Measurements from ENCODE around the gene TECTA. TPM values are rescaled to one million over a fixed set of nuclear protein-coding genes. Genes with fewer than 3 reads are reported as not detected.
A peak's percentile ranks its signal among the peaks of the same experiment; 100 is the strongest.

Gene TECTA, protein sequence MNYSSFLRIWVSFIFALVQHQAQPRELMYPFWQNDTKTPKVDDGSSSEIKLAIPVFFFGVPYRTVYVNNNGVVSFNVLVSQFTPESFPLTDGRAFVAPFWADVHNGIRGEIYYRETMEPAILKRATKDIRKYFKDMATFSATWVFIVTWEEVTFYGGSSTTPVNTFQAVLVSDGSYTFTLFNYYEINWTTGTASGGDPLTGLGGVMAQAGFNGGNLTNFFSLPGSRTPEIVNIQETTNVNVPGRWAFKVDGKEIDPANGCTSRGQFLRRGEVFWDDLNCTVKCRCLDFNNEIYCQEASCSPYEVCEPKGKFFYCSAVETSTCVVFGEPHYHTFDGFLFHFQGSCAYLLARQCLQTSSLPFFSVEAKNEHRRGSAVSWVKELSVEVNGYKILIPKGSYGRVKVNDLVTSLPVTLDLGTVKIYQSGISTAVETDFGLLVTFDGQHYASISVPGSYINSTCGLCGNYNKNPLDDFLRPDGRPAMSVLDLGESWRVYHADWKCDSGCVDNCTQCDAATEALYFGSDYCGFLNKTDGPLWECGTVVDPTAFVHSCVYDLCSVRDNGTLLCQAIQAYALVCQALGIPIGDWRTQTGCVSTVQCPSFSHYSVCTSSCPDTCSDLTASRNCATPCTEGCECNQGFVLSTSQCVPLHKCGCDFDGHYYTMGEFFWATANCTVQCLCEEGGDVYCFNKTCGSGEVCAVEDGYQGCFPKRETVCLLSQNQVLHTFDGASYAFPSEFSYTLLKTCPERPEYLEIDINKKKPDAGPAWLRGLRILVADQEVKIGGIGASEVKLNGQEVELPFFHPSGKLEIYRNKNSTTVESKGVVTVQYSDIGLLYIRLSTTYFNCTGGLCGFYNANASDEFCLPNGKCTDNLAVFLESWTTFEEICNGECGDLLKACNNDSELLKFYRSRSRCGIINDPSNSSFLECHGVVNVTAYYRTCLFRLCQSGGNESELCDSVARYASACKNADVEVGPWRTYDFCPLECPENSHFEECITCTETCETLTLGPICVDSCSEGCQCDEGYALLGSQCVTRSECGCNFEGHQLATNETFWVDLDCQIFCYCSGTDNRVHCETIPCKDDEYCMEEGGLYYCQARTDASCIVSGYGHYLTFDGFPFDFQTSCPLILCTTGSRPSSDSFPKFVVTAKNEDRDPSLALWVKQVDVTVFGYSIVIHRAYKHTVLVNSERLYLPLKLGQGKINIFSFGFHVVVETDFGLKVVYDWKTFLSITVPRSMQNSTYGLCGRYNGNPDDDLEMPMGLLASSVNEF (N-terminal part only)
- under 1 TPM; 0.20 to 0.33 TPM for total RNA-seq

DNA sequence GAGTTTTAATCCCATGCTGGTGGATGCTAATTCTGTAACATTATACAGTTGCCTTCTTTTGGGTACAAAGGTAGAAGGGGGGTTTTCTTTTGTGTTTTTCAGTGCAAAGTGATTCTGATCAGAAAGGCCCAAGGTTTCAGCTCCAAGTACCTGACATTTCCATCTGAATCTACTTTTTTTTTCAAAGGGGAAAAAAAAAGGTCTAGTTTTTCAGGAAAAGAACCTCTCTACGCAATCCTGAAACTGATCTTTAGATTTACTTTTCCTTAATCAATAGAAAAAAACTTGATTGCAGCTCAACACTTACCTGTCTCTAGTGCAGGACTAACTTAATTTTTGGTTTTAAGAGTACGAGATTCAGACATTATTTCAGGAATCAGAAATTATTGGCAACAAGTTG is at the start of gene TECTA:
TECTA (plus strand) TSS at position 301 of the 400 bp plus-strand sequence. CDS start 1,423 bp downstream, outside the sequence.
- Mint-ChIP-seq H3K36me3 (no peaks in the 10 kb centered on the region), H3K9me3 (no peaks in the 10 kb centered on the region), H3K27ac (no peak within 1 kb of the TSS)
- ATAC-seq (no peak), DNase-seq (ENCODE audit: low spot score in 2 of 2) (no peak)

DNA sequence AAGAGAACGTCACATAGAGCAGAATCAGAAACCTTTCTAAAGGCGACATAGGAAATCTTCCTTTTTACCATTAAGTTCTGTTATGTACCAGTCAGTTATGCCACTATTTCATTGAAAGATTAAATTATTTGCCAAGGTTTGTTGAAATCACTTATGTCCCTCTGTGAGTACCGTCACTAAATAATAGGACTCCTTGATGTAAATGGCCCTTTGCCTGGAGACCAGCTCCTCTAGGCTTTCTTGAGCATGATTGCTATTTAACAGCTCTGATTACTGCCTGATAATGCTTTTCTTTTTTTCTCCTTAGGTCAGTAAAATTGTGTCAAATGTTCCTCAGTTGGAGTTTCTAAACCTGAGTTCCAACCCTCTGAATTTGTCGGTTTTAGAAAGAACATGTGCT is 47.8 kb upstream of the TECTA start:
- Mint-ChIP-seq H3K9me3 (no peaks in the 10 kb centered on the region), H3K27ac (no peak overlapping the region), H3K36me3 (no peaks in the 10 kb centered on the region)
- DNase-seq (ENCODE audit: low spot score in 2 of 2) (no peak), ATAC-seq (no peak)

DNA sequence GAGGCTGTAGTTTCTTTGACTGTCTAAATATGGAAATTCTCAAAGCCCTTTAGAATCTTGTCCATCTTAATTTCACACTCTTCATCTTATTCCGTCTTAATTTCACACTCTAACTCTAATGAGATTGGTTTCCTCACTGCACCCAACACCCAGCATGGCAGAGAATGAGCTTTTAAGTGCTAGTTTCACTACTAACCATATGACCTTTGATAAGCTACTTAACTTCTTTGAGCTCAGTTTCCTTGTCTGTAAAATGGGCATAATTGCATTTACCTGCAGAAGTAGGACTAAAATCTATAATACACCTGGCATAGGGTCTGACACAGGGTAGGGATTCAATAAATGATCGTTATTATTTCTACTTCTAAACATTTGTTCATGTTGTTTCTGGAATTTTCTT is 46.8 kb upstream of the TECTA start:
- Mint-ChIP-seq H3K9me3 (no peaks in the 10 kb centered on the region), H3K36me3 (no peaks in the 10 kb centered on the region), H3K27ac (no peak overlapping the region)
- no peak for DNase-seq (ENCODE audit: low spot score in 2 of 2)
- ATAC-seq: no peak

DNA sequence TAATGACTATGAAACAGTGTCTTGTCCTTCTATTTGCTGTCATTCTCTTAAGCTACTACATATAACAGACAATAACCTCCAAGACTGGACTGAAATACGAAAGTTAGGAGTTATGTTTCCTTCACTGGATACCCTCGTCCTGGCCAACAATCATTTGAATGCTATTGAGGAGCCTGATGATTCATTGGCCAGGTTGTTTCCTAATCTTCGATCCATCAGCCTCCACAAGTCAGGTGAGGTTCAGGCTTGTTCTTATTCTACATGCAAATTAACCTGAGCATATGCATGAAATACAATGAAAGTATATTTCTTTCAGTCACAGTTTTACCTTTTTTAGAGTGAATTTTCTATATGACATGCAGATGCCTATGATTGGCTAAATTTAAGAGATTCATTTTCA is 46.0 kb upstream of the TECTA start:
- no peaks in the 10 kb centered on the region for H3K36me3 Mint-ChIP-seq
- H3K27ac Mint-ChIP-seq: no peak overlapping the region
- H3K9me3 Mint-ChIP-seq: no peaks in the 10 kb centered on the region
- DNase-seq (ENCODE audit: low spot score in 2 of 2): no peak
- no peak for ATAC-seq

DNA sequence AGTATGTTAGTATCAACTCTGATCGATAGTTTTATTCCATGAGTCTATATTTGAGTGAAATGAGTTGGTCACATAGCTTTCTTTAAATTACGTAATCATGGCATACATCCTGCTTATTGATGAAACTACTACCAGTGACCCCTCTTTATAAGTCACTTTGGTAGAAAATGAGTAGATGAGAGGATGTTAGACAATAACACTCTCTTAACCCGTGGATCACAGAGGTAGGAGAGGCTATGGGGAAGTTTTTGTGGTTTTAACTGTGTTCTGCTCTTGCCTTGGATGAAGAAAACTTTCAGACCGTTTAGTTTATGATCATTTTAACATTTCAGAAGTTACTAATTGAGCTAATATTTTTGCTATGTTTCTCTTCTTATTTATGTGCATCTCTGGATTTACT is 43.1 kb upstream of the TECTA start:
- Mint-ChIP-seq H3K9me3 (no peaks in the 10 kb centered on the region), H3K36me3 (no peaks in the 10 kb centered on the region), H3K27ac (no peak overlapping the region)
- ATAC-seq (peak in 1 of 2 donors; percentile 54), DNase-seq (ENCODE audit: low spot score in 2 of 2) (no peak)

DNA sequence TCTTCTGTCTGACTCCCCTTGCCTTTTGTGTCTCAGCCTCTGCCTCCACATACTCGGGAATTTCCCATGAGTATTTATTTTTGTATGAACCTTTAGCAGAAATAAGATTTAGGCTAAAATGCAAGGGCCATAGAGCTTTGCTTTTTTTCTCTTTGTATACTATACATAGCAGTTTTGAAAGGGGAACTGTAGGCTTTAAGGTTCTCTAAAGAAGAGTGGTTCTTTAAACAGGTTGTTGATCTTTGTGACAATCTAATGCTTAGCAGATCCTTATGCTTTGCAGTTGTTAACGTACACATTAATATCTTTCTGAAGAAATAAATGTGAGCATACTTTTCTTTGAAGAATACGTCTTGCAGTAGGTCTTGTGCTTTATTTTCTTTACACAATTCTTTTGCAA is 42.1 kb upstream of the TECTA start:
- H3K36me3 Mint-ChIP-seq: no peaks in the 10 kb centered on the region
- H3K9me3 Mint-ChIP-seq: no peaks in the 10 kb centered on the region
- ATAC-seq: no peak

DNA sequence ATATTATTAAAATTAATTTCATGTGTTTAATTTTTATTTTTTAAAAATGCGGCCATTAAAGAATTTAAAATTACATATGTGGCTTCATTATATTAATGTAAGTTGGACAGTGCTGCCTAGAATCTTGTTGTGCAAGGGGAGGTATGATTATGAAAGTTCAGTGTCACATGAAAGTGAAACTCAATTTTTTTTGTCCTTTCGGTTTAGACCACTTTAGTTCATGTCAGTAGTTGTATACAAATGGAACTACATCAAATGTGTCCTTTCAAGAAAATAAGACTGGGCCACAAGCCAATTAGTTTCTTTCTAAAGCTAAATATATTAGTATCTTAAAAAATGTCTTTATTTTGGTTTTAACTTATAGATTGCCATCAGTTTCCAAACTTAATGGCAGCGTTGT is 41.4 kb upstream of the TECTA start:
- ATAC-seq: no peak
- no peaks in the 10 kb centered on the region for H3K9me3 Mint-ChIP-seq
- no peaks in the 10 kb centered on the region for H3K36me3 Mint-ChIP-seq

More for the DNA sequence above, 42.1 kb upstream of the TECTA start:
- DNase-seq (ENCODE audit: low spot score in 2 of 2): no peak
- no peak overlapping the region for H3K27ac Mint-ChIP-seq

DNA sequence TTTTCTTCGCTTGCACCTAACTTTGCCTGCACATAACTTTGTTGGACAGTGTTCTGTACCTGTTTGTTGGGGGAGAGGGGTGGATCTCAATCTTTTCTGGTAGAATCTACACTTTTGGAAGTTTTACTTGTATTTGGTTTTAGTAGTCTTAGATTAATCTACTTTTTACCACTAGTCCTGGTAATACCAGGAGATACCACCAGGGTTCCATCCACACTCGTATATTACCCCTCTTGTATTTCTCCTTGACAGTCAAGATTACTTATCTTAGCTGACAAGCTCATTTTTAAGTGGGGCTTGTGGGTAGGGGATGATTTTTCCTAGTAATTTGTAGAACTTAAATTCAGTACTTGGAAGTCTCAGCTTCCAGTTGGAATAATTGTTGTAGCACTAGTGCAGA is 37.3 kb upstream of the TECTA start:
- no peak for ATAC-seq
- Mint-ChIP-seq H3K9me3 (peaks cover 0 to under 1% of the 10 kb centered on the region in 2 donors), H3K27ac (no peak overlapping the region), H3K36me3 (peaks cover 0 to 7% of the 10 kb centered on the region in 2 donors)
- DNase-seq (ENCODE audit: low spot score in 2 of 2): no peak

More for the DNA sequence above, 41.4 kb upstream of the TECTA start:
- DNase-seq (ENCODE audit: low spot score in 2 of 2): no peak
- no peak overlapping the region for H3K27ac Mint-ChIP-seq

DNA sequence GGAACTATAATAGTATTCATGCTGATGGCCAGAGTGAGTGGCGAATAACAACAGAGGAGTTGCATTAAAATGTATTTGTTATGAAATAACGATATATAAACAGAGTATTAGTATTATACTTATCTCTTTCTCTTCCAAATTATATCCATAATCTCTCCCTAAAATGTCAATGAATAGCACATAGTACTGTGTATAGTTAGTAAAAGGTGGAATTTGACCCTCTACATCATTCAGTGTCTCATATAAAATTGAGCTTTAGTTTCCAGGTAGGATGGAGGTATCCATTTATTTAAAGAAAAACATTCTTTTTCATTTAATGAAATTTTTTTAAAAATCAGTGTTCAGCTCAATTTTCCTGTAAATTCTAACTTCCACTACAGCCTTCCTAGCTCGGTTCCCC is 34.4 kb upstream of the TECTA start:
- H3K27ac Mint-ChIP-seq: no peak overlapping the region
- H3K9me3 Mint-ChIP-seq: peaks cover 0 to 11% of the 10 kb centered on the region in 2 donors
- DNase-seq (ENCODE audit: low spot score in 2 of 2): no peak
- ATAC-seq: no peak
- H3K36me3 Mint-ChIP-seq: peaks cover 12 to 20% of the 10 kb centered on the region in 2 donors

DNA sequence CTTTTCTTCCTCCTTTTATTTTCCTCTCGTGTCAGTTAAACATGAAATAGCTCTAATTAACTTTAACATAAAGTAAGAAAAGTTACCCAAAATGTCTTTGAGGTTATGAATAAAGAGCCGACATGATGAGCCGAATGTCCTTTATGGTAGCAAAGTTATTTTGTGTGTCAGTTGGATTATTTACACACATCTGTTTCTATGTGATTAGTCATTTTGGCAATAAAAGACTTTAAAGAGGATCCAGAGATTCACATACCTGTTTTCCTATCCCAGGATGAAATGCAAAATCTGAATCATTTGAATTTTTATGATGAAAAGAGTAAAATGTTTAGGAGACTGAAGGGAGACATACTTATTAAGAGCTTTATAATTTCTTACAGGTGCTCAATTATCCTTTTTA is 34.0 kb upstream of the TECTA start:
- ATAC-seq: no peak
- Mint-ChIP-seq H3K36me3 (peaks cover 12 to 20% of the 10 kb centered on the region in 2 donors), H3K27ac (no peak overlapping the region), H3K9me3 (peaks cover 0 to 11% of the 10 kb centered on the region in 2 donors)
- no peak for DNase-seq (ENCODE audit: low spot score in 2 of 2)

DNA sequence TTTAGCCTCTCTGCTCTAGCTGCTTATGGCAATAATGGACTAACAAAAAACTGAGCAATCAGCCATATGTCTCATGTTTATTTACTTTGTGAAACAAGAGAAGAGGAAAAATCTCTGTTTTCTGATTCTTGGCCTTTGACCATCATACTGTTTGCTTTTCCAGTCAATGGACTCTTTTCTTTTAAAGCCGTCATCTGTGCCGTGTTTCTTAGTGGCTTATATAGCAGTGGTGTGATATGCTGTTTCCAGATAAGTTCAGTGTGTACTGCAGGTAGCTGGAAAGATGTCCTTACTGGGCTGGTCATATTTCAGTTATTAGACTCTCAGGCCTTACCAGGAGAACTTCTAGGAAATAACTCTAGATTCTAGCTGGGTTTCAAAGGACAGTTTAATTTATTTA is 33.6 kb upstream of the TECTA start:
- Mint-ChIP-seq H3K9me3 (peaks cover 0 to 11% of the 10 kb centered on the region in 2 donors), H3K27ac (no peak overlapping the region), H3K36me3 (peaks cover 12 to 20% of the 10 kb centered on the region in 2 donors)
- DNase-seq (ENCODE audit: low spot score in 2 of 2) (no peak), ATAC-seq (no peak)

DNA sequence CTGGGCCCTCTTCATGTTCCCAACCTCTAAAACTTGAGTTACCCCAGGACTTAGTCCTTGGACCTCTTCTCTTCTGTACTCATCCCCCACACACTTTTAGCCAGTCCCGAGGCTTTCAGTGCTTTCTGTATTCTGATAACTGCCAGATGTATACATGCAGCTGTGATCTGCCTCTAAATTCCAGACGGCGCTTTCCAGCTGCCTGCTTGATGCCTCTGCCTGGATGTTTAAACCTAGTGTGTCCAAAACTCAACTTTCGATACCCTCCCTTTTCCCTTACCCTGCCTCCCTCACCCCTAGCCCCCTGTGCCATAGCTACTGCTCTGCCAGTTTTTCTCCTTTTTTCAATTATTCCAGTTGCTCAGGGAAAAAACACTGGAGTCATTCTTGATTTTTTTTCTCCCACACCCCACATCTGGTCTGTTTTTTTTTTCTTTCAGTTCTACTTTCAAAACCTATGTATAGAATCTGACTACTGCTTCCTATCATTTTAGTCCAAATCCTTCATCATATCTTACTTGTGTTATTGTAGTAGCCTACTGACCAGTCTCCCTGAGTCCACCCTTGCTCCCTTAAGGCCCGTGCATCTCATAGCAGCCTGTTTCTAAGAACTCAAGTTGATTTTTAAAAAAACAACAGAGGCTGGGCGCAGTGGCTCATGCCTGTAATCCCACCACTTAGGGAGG is 32.9 kb upstream of the TECTA start:
- Mint-ChIP-seq H3K9me3 (peaks cover 0 to 11% of the 10 kb centered on the region in 2 donors), H3K27ac (peak overlapping the region; percentile 9 to 66), H3K36me3 (peaks cover 12 to 20% of the 10 kb centered on the region in 2 donors)
- DNase-seq (ENCODE audit: low spot score in 2 of 2) (no peak), ATAC-seq (no peak)

DNA sequence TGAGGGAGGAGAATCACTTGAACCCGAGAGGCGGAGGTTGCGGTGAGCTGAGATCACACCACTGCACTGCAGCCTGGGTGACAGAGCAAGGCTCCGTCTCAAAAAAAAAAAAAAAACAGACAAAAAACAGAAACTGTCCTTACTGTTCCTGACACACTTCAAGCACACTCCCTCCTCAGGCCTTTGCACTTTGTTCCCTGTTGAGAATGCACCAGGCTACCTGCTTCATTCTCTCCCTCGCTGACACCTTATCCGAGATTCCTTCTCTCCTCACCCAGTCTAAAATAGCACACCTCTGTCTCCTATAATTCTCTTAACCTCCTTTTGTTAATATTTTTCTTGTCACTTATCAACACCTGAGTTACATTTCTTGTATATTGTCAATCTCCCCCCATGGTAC is 32.3 kb upstream of the TECTA start:
- Mint-ChIP-seq H3K36me3 (peaks cover 12 to 20% of the 10 kb centered on the region in 2 donors), H3K9me3 (peaks cover 0 to 11% of the 10 kb centered on the region in 2 donors), H3K27ac (no peak overlapping the region)
- no peak for ATAC-seq
- DNase-seq (ENCODE audit: low spot score in 2 of 2): no peak

DNA sequence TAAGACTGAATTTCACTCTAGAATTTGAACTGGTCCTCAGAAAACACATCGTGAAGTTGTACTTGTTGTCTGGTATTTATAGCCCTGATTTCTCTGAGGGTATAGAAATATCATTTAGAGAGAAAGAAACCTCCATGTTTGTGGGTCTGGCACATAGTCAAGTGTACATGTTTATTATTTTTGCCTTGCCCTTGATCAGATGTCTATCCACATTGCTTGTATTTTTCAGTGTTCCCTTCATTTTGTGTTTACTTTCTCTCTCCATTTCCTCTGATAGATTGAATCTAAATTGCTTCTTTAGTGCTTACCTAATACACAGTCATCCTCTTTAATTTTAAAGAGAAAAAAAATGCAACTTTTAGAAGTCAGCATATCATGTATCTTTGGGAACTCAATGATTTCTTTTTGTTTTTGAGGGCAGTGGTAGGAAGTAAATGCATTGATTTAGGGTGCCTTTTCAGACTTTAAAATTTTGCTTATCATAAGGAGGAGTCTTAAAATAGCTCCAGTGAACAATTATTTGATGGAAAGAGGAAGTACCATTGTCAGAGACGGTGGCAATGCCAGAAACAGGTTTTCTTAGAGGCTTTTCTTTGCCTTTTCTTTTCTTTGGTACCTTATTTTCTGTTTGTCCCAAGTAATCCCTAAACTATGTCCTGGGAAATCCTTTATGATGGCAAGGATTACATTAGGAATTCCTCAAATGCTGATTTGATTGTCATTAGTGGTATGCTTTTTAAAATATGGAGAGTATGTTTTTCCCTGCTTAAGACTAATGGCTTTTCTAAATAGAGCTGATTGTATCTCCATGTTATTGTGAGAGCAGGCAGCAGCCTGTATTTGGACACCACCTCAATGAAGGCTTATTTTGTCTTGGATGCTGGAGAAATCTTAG is 29.8 kb upstream of the TECTA start:
- DNase-seq (ENCODE audit: low spot score in 2 of 2): no peak
- ATAC-seq: no peak
- Mint-ChIP-seq H3K9me3 (peaks cover 0 to 11% of the 10 kb centered on the region in 2 donors), H3K27ac (no peak overlapping the region), H3K36me3 (peaks cover 12 to 20% of the 10 kb centered on the region in 2 donors)

DNA sequence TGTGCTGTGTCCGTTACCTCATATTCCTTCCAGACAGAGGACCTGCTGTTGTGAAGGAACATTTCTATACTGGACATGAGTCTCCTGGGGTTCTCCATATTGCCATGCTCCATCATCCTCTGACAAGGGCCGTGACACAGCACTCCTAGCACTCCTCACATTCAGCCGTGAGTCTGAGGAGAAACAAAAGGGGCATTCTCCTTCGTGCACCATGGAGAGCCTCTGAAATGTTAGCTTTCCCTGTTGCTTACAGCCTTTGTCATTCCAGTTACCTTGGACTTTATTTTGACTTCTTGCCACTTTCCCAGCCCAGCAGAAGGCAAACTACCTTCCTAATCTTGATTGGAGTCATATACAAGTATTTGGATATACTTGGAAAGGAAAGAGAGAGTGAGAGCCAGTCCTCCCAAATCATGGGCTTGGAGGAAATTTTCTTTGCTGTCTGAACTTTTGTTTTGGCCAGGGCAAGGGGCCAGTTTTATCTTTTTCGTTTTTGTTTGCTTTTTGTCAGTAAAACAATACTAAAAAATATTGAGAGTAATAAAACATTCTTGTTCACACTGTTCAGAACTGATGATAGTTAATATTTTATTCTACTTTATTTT is 29.1 kb upstream of the TECTA start:
- ATAC-seq (no peak), DNase-seq (ENCODE audit: low spot score in 2 of 2) (no peak)
- Mint-ChIP-seq H3K36me3 (peaks cover 12 to 20% of the 10 kb centered on the region in 2 donors), H3K9me3 (peaks cover 0 to 11% of the 10 kb centered on the region in 2 donors), H3K27ac (no peak overlapping the region)
